Body of pancreas (tissue), 4 donors: ENCODE measurements around the gene CD79A. TPM values are rescaled to one million over a fixed set of nuclear protein-coding genes. Genes with fewer than 3 reads are reported as not detected.

ENCODE experiments used
- ATAC-seq: fragments of 150-250 bp; one replicate; pipeline ENCODE4 v1.9.1; 2016
- DNase-seq, 4 donors: peaks; one replicate each; pipeline ENCODE4 v3.0.0-alpha.2; 2019
- H3K27ac ChIP-seq, 4 donors: fragments of 200-600 bp; sonication (generic); 1 replicate in 3 of 4; 2 replicates in 1 of 4; pipeline versions ENCODE4 v1.5.1 to v1.6.1; 2016 to 2019; ENCODE audit warnings: mild to moderate bottlenecking in 1 of 4, mixed read lengths in 1 of 4, moderate library complexity in 1 of 4
- H3K27me3 ChIP-seq, 2 donors: fragments of 200-600 bp; sonication (generic); one replicate each; pipeline ENCODE4 v1.6.0; 2016; ENCODE audit warnings: mild to moderate bottlenecking in 1 of 2
- H3K36me3 ChIP-seq, 2 donors: fragments of 200-600 bp; sonication (generic); replicated peaks in 1 of 2; 2 replicates each; pipeline ENCODE4 v1.5.1; 2016; ENCODE audit warnings: low read depth in 2 of 2; ENCODE audit not compliant: insufficient read depth in 1 of 2
- H3K4me1 ChIP-seq: fragments of 200-600 bp; sonication (generic); one replicate; pipeline ENCODE4 v1.6.0; 2016
- H3K4me3 ChIP-seq, 2 donors: fragments of 200-600 bp; sonication (generic); 1 replicate in 1 of 2; 2 replicates in 1 of 2; pipeline ENCODE4 v1.5.1; 2016 to 2019
- H3K9me3 ChIP-seq, 3 donors: fragments of 200-600 bp; sonication (generic); 1 replicate in 2 of 3; 2 replicates in 1 of 3; pipeline ENCODE4 v1.5.1; 2016
- POLR2A ChIP-seq, 3 donors: fragments of 450-650 bp; IDR thresholded peaks; one replicate each; pipeline ENCODE4 v1.6.1; 2016; ENCODE audit warnings: antibody characterized with exemption in 3 of 3, mild to moderate bottlenecking in 2 of 3
- WGBS, 2 donors: methylation state at CpG; one replicate each; pipeline ENCODE4 v1.1.5; 2017; 5-methylcytosine and 5-hydroxymethylcytosine counted together
- intact Hi-C: fragments of 100-400 bp; cut with DNase I; formaldehyde crosslinking; loops from one replicate; pipeline ENCODE4 v1.15.1; 2023
- total RNA-seq, 2 donors: library from RNA; depleted of rRNA; stranded (reverse); fragments of >200 nt; gene quantifications; one replicate each; pipeline ENCODE4 v1.1.0, GENCODE V29; 2016
- TF ChIP-seq, protein P1 (sequence below), 7 experiments: fragments of 450-650 bp in 4 of 7; fragments of 200-600 bp in 3 of 7; sonication (generic) in 3 of 7; IDR thresholded peaks; one replicate each; pipeline ENCODE4 v1.5.1; 2016 to 2019; ENCODE audit warnings: antibody characterized with exemption in 7 of 7

CD79A gene
- total RNA-seq, 2 donors from 2014 or later = not detected

DNA sequence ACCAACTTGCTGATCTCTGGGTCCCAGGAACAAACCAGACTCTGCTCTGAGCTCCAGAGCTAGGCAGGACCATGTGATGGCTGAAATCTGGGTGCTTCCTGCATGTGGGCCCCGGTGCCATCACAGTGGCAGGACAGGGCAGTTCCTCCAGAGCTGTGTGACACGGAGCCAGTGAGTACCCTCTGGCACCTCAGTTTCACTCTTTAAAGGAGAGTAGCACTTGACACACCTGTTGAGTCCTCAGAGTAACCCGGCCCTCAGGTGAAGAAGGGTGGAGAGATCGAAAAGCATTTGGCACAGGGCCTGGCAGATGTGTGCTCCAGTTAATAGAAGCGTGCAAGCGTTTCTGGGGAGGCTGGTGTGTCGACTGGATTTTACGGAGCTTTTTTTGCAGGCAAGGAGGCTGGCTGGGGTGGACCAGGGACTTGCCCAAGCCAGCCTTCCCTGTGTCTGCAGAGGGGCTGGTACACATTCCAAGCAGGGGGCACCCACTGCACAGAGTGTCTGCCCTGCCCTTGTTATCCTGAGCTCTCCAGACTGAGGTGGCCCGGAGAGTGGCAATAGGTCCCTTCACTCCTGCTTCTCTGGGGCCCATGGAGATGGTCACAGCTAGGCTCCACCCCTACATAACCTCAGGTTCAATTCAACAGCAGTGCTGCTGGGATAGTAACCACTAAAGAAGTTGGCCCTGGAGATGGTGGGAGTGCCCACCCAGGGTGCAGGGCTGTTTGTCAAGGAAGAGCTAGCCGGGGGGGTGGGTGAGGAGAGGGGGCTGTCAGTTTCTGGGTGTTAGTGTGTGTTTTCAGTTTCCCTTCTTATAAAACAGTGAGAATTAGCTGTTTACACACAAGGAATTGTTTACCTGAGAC, 8.7 kb upstream of the CD79A start:
- ATAC-seq (no peak), DNase-seq (no peak)
- WGBS, 2 donors = 46 to 50% methylated on average over 6 to 10 of the region's 10 CpGs
- H3K27ac ChIP-seq = no peak overlapping the region
- peaks cover 49% of the 10 kb centered on the region for H3K4me1 ChIP-seq
- H3K27me3 ChIP-seq = no peaks in the 10 kb centered on the region
- intact Hi-C loops = no loop called here
- TF ChIP-seq, protein P1, sequence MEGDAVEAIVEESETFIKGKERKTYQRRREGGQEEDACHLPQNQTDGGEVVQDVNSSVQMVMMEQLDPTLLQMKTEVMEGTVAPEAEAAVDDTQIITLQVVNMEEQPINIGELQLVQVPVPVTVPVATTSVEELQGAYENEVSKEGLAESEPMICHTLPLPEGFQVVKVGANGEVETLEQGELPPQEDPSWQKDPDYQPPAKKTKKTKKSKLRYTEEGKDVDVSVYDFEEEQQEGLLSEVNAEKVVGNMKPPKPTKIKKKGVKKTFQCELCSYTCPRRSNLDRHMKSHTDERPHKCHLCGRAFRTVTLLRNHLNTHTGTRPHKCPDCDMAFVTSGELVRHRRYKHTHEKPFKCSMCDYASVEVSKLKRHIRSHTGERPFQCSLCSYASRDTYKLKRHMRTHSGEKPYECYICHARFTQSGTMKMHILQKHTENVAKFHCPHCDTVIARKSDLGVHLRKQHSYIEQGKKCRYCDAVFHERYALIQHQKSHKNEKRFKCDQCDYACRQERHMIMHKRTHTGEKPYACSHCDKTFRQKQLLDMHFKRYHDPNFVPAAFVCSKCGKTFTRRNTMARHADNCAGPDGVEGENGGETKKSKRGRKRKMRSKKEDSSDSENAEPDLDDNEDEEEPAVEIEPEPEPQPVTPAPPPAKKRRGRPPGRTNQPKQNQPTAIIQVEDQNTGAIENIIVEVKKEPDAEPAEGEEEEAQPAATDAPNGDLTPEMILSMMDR (IDR thresholded peaks at IDR 0.05) = no peak
- no peak for TF ChIP-seq POLR2A (IDR thresholded peaks at IDR 0.05)
- H3K4me3 ChIP-seq = no peak overlapping the region
- H3K36me3 ChIP-seq = peaks cover 20 to 23% of the 10 kb centered on the region in 2 donors
- no peaks in the 10 kb centered on the region for H3K9me3 ChIP-seq

DNA sequence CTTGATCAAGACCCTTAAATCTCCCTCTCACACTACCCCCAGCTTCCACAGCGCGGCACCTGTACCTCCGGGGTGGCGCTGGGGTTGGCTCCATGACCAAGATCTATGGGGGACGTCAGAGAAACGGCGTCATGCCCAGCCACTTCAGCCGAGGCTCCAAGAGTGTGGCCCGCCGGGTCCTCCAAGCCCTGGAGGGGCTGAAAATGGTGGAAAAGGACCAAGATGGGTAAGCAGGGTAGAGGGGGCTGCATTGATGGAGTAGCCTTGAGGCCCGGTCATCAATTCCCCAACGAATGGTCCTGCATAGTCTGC, 8.1 kb upstream of the CD79A start:
- Histone ChIP-seq H3K27ac (no peak overlapping the region), H3K4me1 (peaks cover 47% of the 10 kb centered on the region), H3K27me3 (no peaks in the 10 kb centered on the region), H3K9me3 (no peaks in the 10 kb centered on the region), H3K4me3 (no peak overlapping the region), H3K36me3 (peaks cover 19 to 22% of the 10 kb centered on the region in 2 donors)
- ATAC-seq (no peak), DNase-seq (no peak)
- TF ChIP-seq, protein P1 (IDR thresholded peaks at IDR 0.05) = no peak
- no peak for TF ChIP-seq POLR2A (IDR thresholded peaks at IDR 0.05)
- intact Hi-C loops = no loop called here
- 76 to 87% methylated on average over 10 to 12 of the region's 12 CpGs for WGBS, 2 donors

DNA sequence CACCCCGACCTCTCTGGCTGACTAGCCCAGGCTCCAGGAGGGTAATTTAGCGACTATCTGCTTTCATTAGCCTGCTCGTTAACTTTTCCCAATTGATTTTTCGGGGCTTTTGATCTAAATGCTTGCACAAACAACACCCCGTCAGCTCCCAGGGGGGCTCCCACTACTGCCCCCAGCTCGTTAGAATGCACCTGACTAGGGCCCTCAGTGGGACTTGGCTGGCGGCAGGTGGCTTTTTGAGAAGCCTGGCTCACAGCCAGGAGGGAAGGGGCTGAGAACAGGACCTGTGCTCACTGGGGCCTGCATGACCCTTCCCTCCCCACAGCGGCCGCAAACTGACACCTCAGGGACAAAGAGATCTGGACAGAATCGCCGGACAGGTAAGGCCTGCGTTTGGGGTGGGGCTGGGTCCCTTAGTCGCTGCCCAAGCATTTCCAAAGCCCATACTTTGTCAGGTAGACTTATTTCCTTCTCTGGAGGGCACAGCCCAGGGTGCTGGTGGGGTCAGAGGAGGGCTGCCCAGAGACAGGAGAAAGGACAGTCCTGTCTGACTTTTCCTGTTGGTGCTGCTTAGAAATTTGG, 7.6 kb upstream of the CD79A start:
- intact Hi-C loops = no loop called here
- Histone ChIP-seq H3K36me3 (peaks cover 14 to 18% of the 10 kb centered on the region in 2 donors), H3K4me3 (no peak overlapping the region), H3K9me3 (no peaks in the 10 kb centered on the region), H3K27me3 (no peaks in the 10 kb centered on the region), H3K4me1 (peaks cover 43% of the 10 kb centered on the region), H3K27ac (no peak overlapping the region)
- DNase-seq = no peak
- TF ChIP-seq POLR2A (IDR thresholded peaks at IDR 0.05) = no peak
- TF ChIP-seq, protein P1 (IDR thresholded peaks at IDR 0.05) = no peak
- no peak for ATAC-seq
- 77 to 85% methylated on average over 10 to 13 of the region's 13 CpGs for WGBS, 2 donors

DNA sequence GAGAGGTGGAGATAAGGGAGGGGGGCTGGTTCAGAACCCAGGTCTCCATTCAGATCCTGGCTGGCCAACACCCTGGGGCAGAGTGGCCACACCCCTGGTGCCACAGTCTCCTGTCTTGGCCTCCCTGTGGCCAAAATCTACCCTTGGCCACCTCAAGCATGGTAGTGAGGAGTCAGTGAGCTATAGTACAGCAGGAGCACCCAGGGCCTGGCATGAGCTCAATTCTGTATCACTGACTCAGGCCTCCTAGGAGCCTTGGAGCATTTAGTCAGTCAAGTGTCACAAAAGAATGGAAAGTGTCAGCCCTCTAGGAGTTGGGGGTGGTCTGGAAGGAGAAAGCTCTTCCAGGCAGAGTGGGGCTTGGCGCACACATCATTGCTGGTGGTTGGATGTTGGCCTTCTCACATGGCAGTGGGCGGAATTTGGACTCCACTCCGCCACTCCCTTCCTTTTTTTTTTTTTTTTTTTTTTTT, 6.6 kb upstream of the CD79A start:
- intact Hi-C loops = loop anchor here (5.0 kb wide), 1 partner anchor 77 kb away; no protein-coding TSS in a partner anchor
- no peak for TF ChIP-seq POLR2A (IDR thresholded peaks at IDR 0.05)
- TF ChIP-seq, protein P1 (IDR thresholded peaks at IDR 0.05) = no peak
- peaks cover 33% of the 10 kb centered on the region for H3K4me1 ChIP-seq

More for the DNA sequence above, 6.6 kb upstream of the CD79A start:
- no peak overlapping the region for H3K4me3 ChIP-seq
- ATAC-seq = no peak
- WGBS, 2 donors = 63 to 69% methylated on average over 3 of the region's 3 CpGs
- H3K9me3 ChIP-seq = no peaks in the 10 kb centered on the region
- no peak overlapping the region for H3K27ac ChIP-seq
- no peaks in the 10 kb centered on the region for H3K27me3 ChIP-seq
- DNase-seq = no peak
- peaks cover 12 to 15% of the 10 kb centered on the region in 2 donors for H3K36me3 ChIP-seq
